Fibroblast of villous mesenchyme (primary cell): ENCODE data around the gene FBLN5. TPM values are rescaled to one million over a fixed set of nuclear protein-coding genes. Genes with fewer than 3 reads are reported as not detected.

Experiments used
- DNase-seq: peaks from one replicate; pipeline ENCODE4 v3.0.0-alpha.2; 2010; ENCODE audit warnings: low read depth
- H3K4me3 ChIP-seq: 2 replicates; pipeline ENCODE4 v1.5.1; 2011; ENCODE audit warnings: low read depth, mild to moderate bottlenecking, low read length
- total RNA-seq: library from RNA; depleted of rRNA; stranded (reverse); fragments of >200 nt; gene quantifications from 2 replicates; pipeline ENCODE4 v1.2.3, GENCODE V29; 2012
- TF ChIP-seq, protein P1 (sequence below): IDR thresholded peaks from 2 replicates; pipeline ENCODE4 v1.5.1; 2012; ENCODE audit warnings: low read depth, mild to moderate bottlenecking, low read length; ENCODE audit not compliant: insufficient read depth

FBLN5 gene
- total RNA-seq, 1 donor: 77.7 TPM

DNA sequence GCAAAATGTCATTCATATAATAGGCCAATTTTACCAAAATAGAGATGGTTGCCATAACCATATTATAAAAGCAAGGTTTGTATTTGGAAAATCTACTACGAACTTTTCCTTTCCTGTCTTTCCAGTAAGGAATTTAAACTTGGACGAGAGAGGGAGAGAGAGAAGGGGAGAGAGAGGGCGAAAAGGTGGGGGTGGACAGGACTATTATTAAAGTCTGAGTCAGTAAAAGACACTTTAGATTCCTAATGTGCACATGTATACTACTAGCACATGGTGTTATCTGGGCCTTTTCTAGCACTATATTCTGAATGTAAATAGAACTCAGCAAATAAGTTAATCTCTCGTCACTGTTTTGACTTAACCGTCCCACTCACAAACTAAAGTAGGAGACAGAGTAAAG lies 30.4 kb upstream of the FBLN5 start:
- no peak overlapping the region for H3K4me3 ChIP-seq
- no peak for DNase-seq
- TF ChIP-seq, protein P1, sequence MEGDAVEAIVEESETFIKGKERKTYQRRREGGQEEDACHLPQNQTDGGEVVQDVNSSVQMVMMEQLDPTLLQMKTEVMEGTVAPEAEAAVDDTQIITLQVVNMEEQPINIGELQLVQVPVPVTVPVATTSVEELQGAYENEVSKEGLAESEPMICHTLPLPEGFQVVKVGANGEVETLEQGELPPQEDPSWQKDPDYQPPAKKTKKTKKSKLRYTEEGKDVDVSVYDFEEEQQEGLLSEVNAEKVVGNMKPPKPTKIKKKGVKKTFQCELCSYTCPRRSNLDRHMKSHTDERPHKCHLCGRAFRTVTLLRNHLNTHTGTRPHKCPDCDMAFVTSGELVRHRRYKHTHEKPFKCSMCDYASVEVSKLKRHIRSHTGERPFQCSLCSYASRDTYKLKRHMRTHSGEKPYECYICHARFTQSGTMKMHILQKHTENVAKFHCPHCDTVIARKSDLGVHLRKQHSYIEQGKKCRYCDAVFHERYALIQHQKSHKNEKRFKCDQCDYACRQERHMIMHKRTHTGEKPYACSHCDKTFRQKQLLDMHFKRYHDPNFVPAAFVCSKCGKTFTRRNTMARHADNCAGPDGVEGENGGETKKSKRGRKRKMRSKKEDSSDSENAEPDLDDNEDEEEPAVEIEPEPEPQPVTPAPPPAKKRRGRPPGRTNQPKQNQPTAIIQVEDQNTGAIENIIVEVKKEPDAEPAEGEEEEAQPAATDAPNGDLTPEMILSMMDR: no peak

DNA sequence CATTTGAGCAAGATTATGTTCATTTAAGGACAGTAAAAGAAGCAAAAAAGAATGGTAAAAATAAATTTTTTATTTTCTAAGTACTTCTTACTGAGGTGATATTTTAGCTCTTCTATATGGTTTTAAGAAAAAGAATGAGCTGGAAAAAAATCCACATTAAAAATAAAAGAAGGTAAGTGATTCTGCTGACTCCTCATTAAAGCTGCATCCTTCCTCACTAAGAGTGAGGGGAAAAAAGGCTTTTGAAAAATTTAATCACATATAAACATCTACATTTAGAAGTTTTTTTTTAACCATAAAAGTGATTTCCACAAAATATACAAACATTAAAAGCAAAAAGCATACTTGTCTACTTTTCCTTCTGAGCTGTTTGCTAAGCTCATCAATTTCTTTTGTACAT lies 28.3 kb upstream of the FBLN5 start:
- no peak overlapping the region for H3K4me3 ChIP-seq
- TF ChIP-seq, protein P1: no peak
- DNase-seq: no peak

DNA sequence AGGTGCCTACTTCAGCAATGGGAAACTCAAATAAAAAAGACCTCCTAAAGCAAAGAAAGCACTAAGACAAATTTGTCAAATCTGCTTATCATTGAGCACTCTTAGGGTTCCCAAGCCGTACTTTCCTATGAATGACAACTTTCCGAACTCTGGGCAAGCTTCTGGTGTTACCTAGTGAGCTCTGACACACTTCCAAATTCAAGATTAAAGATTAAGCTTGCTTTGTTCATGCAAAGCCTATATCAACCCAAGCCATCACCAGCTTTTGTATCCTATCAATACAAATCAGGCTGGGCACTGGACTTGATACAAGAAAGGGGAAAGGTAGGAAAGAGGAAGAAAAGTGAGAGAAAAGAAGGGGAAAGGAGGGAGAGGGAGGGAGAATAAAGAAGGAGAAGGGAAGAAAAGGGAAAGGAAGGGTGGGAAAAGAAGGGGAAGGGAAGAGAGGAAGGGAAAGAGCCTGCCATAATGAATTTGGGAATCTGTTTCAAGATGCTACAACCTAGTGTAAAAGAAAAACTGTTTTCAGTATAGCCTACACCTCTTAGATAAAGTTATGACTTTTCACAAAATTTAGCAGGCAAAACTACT lies 23.8 kb upstream of the FBLN5 start:
- H3K4me3 ChIP-seq: no peak overlapping the region
- TF ChIP-seq, protein P1: no peak
- no peak for DNase-seq

DNA sequence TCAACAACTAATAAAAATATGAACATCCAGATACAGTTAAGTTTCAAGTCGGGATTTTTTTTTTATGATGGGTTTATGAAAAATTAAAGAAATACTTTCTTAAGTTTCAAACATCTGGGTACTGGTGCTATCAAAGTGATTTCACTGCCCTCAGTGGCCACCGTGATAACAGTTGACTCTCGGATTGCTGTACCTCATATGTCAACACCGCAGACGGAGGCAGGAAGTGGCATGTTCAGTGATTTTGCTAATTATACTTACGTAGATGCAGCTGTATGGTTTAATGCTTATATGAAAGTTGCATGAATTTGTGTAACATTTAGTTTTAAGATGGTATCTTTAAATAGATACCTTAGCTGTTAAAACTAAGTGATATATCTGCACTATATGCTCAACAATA lies 20.8 kb upstream of the FBLN5 start:
- DNase-seq: no peak
- TF ChIP-seq, protein P1: no peak
- H3K4me3 ChIP-seq: no peak overlapping the region

DNA sequence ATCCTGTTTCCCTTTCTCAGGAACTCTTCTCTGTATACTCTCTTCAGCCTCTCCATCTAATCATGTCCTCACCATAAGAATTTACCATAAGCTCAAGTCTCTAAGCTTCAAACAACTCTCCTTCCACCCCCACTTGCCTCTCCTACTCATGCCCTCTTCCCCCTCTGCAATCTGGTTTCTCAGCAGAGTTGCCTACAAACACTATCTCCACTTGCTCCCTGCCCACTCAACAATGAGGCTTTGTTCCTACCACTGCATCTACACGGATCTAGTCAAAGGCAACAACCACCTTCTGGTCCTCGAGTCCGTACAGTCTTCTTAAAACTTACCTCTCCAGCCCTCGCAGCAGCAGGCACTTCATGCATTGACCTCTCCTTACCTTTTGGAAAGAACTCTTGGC lies 17.2 kb upstream of the FBLN5 start:
- TF ChIP-seq, protein P1: no peak
- H3K4me3 ChIP-seq: no peak overlapping the region
- DNase-seq: no peak

DNA sequence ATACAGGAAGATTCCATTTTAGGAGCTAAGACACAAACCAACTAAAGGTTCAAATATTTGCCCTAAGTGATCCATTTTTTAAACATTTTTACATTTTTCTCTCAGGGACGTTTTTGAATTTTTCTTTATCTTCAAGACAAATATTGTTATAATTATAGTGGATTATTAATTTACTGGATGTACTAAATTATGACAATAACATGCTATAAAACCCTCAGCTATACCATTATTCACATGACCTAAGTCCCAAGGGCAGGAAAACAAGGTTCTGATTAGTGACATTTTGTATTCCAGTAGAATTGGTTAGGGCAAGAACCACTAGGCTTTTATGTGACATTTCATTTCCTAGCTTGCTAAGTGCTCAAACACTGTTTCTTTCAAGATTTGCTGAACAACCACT lies 16.5 kb upstream of the FBLN5 start:
- no peak overlapping the region for H3K4me3 ChIP-seq
- DNase-seq: no peak
- TF ChIP-seq, protein P1: no peak

DNA sequence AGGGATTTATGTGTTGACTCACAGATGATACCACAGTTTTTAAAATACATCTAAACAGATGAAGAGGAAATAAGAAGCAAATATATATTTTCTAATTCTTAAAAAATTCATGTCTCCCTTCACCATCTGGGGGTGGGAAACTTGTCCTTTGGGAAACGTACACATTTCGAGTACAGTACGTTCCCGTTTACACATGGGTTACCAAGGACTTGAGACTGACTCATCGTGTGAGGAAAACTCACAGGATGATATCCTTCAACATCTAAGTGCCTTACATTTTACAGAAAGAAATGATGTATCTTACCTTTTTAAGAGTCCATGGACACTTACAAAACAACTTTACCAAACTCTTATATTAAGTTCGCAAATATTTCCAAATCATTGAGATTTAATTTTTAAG lies 16.0 kb upstream of the FBLN5 start:
- H3K4me3 ChIP-seq: no peak overlapping the region
- TF ChIP-seq, protein P1: no peak
- DNase-seq: peak; percentile 76
